T follicular helper cell (primary cell): Measurements from ENCODE around the gene AFTPH.

Experiments used
- DNase-seq: peaks from one replicate; pipeline ENCODE4 v3.0.0-alpha.2; 2020; ENCODE audit warnings: low read depth

The AFTPH gene

DNA sequence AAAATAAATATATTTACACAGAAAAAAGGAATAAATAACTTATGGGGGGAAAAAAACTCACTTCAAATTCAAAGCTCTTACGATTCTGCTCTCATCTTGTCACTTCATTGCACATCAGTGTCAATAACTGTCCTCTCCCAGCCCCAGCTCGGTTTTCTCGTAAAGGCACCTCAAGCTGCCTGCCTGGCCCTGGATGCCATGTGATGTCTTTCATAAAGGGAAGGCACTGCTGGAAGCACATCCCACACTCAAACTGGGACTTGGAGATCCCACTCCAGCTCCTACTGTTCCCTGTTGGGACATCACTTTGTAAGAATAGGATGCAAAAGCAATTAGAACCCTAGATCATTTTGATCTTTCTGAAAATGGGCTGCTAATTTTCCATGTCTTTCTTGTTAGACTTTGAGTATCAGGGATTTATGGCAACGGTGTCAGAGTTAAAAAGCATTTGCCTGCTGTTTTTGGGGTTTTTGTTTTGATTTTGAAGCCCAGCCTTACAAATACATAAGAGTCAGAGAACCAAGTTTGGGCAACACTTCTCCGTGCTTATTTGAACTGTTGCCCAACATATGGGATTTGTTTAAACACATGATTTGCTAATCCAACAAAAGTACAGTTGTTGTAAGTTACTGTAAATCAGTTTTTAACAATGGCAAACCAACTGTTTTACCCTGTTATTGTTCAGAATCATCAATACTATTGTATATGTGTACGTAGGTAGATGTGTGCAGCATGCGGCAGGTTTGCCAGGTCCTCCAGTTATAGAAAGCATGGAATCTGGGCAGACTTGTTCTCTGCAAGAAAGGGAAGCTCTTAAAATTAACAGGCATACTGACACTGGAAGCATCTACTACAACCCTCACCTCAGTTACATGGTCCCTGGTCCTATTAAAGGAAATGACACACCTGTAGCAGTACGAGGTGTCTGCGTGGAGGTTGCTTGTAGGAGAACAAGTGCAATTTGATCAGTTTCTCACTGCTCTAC is 109.0 kb downstream of the AFTPH start:
- DNase-seq: no peak

DNA sequence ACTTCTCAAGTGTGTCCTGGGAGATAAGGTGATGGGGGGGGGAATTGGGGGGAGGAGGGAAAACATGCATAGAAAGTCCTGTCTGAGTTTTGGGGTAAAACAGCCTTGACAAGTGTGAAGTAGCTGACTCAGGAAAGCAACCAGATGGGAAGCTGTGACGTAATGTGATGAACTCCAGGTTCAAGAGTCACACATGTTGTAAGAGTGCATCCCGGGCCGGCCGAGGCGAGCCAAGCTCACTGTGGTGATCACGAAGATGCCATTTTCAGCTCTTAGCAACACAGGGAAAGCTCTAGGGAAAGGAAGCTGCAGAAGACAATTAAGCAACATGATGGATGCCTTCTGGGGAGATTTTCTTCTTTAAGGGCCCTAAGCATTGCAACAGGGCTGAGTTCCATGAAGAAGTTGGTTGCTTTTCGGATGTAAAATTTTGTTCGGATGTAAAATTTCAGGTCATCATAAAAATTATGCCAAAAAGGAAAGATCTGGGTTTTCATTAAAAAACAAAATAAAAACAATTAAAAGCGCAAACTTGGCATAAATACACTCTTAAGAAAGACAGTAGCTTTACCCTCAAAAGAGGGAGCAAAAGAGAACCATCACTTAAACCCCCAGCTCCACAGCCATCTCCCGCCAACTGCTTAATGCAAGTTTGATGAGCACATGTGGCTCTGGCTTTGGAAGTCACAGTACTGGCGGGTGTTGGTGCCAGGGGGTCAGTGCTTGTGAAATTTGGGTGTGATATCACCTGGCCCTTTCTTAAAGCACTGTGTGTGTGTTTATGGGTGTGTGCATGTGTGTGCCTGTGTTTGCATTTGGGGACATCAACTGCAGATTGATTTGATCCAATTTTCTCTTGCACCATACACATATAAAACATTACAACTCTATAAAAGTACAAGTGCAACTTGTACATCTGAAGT is 110.5 kb downstream of the AFTPH start:
- no peak for DNase-seq

DNA sequence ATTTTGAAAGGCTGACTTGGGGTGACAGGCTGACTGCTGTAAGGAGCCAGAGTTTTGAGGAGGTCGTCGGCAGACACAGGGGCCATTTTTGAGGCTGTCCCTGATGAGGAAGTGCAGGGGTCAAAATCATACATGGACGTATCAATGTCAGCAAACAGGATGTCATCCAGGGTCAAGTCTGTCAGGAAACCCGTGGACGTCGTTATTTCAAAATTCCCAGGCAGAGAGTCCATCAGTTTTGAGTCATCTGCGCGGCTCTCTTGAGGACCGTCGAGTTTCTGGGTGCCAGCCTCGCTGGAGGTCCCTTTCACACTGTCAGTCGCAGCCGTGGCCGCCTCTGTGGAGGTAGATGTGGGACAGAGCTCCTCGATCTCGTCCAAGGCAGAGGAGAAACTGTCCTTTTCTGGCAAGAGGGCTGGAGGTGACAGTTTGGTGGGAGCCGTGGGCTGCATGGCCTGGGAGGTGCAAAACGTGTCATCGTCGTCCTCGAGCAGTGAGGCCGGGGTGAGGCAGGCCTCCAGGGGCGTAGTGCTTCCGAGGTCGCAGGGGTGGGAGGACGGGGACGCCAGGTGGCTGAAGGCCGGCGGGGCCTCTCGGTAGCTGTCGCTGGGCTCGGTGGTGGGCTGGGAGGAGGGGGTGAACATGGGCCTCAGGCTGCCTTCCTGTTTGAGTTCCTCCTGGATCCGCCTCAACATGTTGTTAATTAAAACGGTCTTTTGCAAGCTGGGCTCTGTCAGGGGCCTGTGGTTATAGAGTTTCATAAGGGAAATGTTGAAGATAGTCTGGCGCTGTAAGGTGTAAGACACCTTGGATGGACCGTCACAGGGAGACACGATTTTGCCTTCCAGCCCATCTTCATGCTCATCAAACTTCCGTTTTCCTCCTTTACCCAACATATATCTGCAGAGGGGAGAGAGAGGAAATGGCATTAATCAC is 112.1 kb downstream of the AFTPH start:
- DNase-seq: no peak

DNA sequence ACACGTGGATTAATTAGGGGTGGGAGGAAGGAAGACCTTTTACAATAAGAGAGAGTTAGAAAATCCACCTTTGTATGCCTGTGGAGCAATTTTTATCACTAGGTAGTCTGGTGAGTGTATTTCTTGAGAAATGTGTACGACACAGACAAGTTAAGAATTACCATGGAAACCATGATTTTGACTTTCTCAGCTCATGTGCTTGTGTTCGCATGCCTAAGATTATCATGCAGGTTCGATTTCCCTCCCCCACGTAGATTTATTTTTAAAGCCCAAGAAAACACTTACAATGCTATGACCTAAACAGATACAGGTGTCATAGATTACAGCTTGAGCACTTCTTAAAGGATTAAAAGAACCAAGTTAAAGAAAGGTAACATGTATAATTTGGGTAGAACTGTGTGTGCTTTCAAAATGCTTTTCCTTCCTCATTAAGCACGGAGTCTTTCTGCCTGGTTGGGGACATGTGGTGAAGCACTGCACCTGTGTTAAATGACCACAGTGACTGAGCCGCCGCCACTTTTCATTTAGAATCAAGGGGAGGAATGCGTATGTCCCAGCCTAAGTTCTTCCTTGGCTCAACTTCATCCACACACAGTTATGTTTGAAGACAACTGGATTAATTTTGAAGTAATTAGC is 113.0 kb downstream of the AFTPH start:
- no peak for DNase-seq

DNA sequence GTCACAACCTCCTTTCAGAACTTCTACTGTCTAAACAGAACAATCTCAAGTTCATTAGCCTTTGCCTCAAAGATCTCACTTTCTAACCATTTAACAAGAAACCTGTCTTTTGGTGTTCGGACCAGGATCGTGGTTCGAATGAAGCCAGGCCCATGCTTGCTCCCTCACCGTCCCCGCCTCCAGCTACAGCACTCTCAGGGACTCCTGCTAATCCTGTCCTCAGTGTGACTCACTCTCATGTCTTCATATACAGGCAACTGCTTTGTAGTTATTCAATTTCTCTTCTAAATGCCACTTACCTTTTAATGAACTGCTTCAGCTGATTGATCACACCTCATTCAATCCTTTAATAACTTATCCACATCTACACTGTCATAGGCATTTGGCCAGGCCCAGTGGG is 113.8 kb downstream of the AFTPH start:
- no peak for DNase-seq

DNA sequence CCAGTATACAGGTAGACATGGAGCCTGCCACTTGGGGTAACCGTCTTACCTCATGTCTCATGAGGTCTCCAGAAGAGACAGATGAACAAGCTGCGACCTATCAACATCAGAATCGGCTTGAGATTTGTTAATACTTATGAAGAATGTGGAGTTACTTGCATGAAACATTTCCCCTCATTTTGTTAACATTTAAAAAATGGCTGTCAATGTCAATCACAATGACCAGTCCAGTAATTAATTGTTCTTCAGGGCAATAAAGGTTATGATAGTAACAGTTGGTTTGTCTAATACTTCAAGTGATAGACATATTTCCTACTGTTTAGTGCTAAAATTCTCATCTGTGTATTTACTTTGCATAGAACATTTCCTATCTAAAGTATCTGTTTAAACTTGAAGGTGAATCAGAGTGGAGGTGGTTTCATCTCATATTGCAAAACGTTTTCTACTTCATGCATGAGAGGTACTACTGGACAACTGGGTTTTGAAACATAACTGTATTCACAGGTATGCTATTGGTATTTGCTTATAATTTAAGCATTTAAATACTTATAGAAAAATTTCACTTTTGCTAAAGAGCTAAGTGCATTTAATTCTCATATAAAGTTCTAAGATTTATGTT is 114.5 kb downstream of the AFTPH start:
- DNase-seq: no peak

DNA sequence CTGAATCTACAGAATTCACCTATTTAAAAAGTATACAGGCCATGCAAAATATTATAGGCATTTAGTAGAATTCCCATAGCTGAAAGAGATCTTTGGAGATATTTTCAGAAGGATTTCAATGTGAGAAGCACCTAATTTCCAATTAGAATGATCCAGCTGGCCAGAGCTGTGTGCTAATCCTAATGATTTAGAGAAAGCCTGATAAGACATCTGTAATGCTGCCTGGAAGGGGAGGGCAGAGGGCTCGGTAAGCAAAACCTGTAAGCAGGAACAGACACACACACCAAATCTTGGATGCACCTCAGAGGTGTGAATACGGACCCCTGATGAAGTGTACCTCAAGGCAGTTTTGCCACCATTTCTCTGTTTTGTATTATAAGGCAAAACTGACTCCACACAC is 115.6 kb downstream of the AFTPH start:
- DNase-seq: no peak

DNA sequence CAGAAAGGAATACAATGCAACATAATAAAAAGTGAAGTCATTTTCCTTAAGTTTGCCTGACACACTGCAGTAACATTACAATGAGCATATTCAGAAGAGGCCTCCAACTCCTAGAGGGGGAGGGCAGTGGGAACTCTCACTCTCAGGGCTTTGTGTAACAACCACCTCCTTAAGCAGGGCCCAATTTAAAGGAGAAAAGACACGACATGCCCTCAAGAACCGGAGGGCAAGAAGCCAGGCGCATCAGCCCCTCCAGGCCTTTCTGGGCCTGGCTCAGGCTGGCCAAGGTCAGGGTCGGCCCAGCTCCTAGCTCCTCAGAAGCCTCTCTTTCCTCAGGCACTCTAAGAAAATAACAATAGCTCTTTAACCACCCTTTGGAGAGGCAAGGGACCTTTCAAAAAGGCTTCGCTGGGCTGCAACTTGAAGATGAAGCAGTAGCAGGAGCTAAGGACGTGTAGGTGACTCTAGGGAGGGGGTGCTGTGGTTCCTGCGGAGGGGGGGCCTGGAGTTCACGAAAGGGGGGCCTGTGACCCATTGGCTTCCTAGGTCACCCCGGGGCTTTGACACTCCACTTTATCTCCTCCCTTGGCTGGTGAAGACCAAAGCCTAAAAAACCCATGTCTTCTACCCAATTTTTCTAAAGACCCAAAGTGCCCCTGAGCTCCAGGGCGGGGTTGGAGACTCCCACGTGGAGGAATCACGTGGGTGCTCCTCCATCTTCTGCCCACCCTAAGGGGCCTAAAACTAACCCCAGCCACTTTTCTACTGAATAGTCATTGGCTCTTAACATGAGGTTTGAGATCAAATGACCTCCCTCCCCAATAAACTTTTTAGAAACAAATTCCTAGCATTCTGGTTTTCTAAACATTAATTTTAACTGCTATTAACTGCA is 116.3 kb downstream of the AFTPH start:
- DNase-seq: no peak

DNA sequence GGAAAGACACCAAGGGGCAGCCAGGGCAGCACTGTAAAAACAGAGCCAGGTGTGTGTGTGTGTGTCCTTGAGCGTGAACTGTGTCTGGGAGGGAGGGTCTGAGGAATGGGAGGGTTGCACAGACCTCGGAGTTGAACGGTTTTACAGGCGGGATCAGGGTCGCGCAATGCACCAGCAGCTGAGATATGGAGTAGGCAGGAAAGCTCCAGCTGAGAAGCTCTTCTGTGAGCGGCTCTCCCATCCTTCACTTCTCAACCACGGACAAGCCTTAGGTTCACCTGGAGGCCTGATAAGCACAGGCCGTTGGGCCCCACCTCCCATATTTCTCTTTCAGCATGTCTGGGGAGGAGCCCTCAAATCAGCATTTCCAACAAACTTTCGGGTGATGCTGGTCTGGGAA is 117.5 kb downstream of the AFTPH start:
- no peak for DNase-seq
